ENCODE results near the gene ZNHIT2.

- TF ChIP-seq CTCF (conservative IDR thresholded peaks at IDR 0.05) = no peak
- no peak for TF ChIP-seq ZFX (IDR thresholded peaks at IDR 0.05)
Measured at GRCh38 chr11:65165410-65166317, 48.2 kb upstream of the ZNHIT2 start.

All from C4-2B (cell line).